HCT116 (cell line): Measurements from ENCODE around the gene SHKBP1. TPM values are rescaled to one million over a fixed set of nuclear protein-coding genes. Genes with fewer than 3 reads are reported as not detected.

ENCODE experiments used
- ATAC-seq: fragments of 200-7000 bp; cut with Tn5 transposase; 2 replicates; pipeline ENCODE4 v1.9.1; 2020; ENCODE audit warnings: mild to moderate bottlenecking, moderate library complexity
- Bru-seq: library from RNA; stranded (reverse); fragments of 400-500 nt; gene quantifications from one replicate; lab custom pipeline; 2021; lab: Mats Ljungman, UMichigan
- BruChase-seq, 2 experiments: library from RNA; stranded (reverse); fragments of 400-500 nt; gene quantifications; one replicate each; lab custom pipeline; 2021; lab: Mats Ljungman, UMichigan
- BruUV-seq: library from RNA; stranded (reverse); fragments of 400-500 nt; replicated peaks from 2 replicates; lab custom pipeline; 2021; lab: Mats Ljungman, UMichigan
- CTCF ChIA-PET: fragments of 300-600 bp; sonication (Branson Sonifier 250); formaldehyde crosslinking; loops from one replicate; lab custom pipeline; 2021; ENCODE audit warnings: antibody characterized with exemption; lab: Charles Lee
- POLR2A ChIA-PET: fragments of 300-600, 350-600 bp; sonication (Branson Sonifier 250); formaldehyde crosslinking; loops from one replicate; lab custom pipeline; 2021; ENCODE audit warnings: antibody characterized with exemption; lab: Charles Lee
- RAD21 ChIA-PET, 2 experiments: fragments of 300-600 bp; sonication (Branson Sonifier 250); formaldehyde crosslinking; loops; one replicate each; lab custom pipeline; 2023; ENCODE audit warnings: low total read pairs in 2 of 2; ENCODE audit not compliant: uncharacterized antibody in 2 of 2, unreplicated experiment in 2 of 2, low non-redundant PET in 1 of 2; lab: Charles Lee
- DNase-seq: peaks from one replicate; pipeline ENCODE4 v3.0.0-alpha.2; 2010; ENCODE audit warnings: low read depth, low spot score
- H2AFZ ChIP-seq: fragments of 200-600 bp; shearing (Covaris generic), sonication (generic); 2 replicates; pipeline ENCODE4 v1.6.1; 2017; ENCODE audit warnings: low read depth, mixed run types, mixed read lengths, antibody characterized with exemption, low read length; ENCODE audit not compliant: poor library complexity, severe bottlenecking
- H3K27ac ChIP-seq: 2 replicates; pipeline ENCODE4 v1.5.1; 2012; ENCODE audit warnings: low read depth, low read length
- H3K27me3 ChIP-seq: fragments of 200-600 bp; sonication (generic); 2 replicates; pipeline ENCODE4 v1.6.1; 2016; ENCODE audit warnings: mixed run types, low read length, mixed read lengths; ENCODE audit not compliant: insufficient read depth
- H3K36me3 ChIP-seq, 2 experiments: fragments of 200-500 bp in 1 of 2; fragments of 200-600 bp in 1 of 2; sonication (Bioruptor generic) in 1 of 2; sonication (generic) in 1 of 2; 2 replicates each; pipeline versions ENCODE4 v1.5.1 to v1.6.1; 2014 to 2016; ENCODE audit warnings: low read length in 2 of 2, inconsistent platforms in 1 of 2, mixed read lengths in 1 of 2, mixed run types in 1 of 2; ENCODE audit not compliant: insufficient read depth in 2 of 2, control insufficient read depth in 1 of 2
- H3K4me1 ChIP-seq, 2 experiments: fragments of 200-600 bp in 1 of 2; sonication (generic) in 1 of 2; 2 replicates each; pipeline versions ENCODE4 v1.5.1 to v1.6.1; 2012 to 2017; ENCODE audit warnings: low read length in 2 of 2, inconsistent platforms in 1 of 2, mild to moderate bottlenecking in 1 of 2, mixed read lengths in 1 of 2, mixed run types in 1 of 2, moderate library complexity in 1 of 2; ENCODE audit not compliant: insufficient read depth in 2 of 2, control insufficient read depth in 1 of 2
- H3K4me2 ChIP-seq: fragments of 200-600 bp; sonication (generic); 2 replicates; pipeline ENCODE4 v1.6.1; 2017; ENCODE audit warnings: mixed run types, low read length, mixed read lengths
- H3K4me3 ChIP-seq, 2 experiments: fragments of 200-600 bp in 1 of 2; sonication (generic) in 1 of 2; replicated peaks in 1 of 2; 2 replicates each; pipeline ENCODE4 v1.5.1; 2011 to 2016; ENCODE audit warnings: low read length in 2 of 2, control low read depth in 1 of 2, low read depth in 1 of 2, mild to moderate bottlenecking in 1 of 2, mixed read lengths in 1 of 2, mixed run types in 1 of 2
- H3K79me2 ChIP-seq: fragments of 200-600 bp; sonication (generic); 2 replicates; pipeline ENCODE4 v1.6.1; 2017; ENCODE audit warnings: mild to moderate bottlenecking, mixed run types, low read length, moderate library complexity, mixed read lengths; ENCODE audit not compliant: insufficient read depth
- H3K9ac ChIP-seq: fragments of 200-600 bp; sonication (generic); 2 replicates; pipeline ENCODE4 v1.6.1; 2016; ENCODE audit warnings: low read length, mixed read lengths
- H3K9me2 ChIP-seq: fragments of 200-600 bp; sonication (generic), shearing (Covaris generic); 2 replicates; pipeline ENCODE4 v1.6.1; 2017; ENCODE audit warnings: mixed run types, mild to moderate bottlenecking, moderate library complexity; ENCODE audit not compliant: insufficient read depth
- H3K9me3 ChIP-seq, 2 experiments: fragments of 200-500 bp in 1 of 2; fragments of 200-600 bp in 1 of 2; sonication (Bioruptor generic) in 1 of 2; sonication (generic) in 1 of 2; 2 replicates each; pipeline ENCODE4 v1.6.1; 2014 to 2017; ENCODE audit warnings: low read length in 2 of 2, mixed read lengths in 2 of 2, inconsistent platforms in 1 of 2, low read depth in 1 of 2, mild to moderate bottlenecking in 1 of 2, mixed run types in 1 of 2, moderate library complexity in 1 of 2; ENCODE audit not compliant: control insufficient read depth in 1 of 2, insufficient read depth in 1 of 2
- H4K20me1 ChIP-seq: fragments of 200-600 bp; sonication (generic), shearing (Covaris generic); 2 replicates; pipeline ENCODE4 v1.6.1; 2017; ENCODE audit warnings: mixed run types, mild to moderate bottlenecking, moderate library complexity; ENCODE audit not compliant: insufficient read depth
- EGR1 ChIP-seq: IDR thresholded peaks from 2 replicates; pipeline ENCODE4 v1.6.1; 2012; ENCODE audit warnings: low read depth
- EZH2phosphoT487 ChIP-seq: fragments of 200-600 bp; IDR thresholded peaks from 2 replicates; pipeline ENCODE4 v1.6.1; 2018; ENCODE audit warnings: antibody characterized with exemption, borderline replicate concordance
- SP1 ChIP-seq: IDR thresholded peaks from 2 replicates; pipeline ENCODE4 v1.6.1; 2012; ENCODE audit warnings: low read depth
- SRF ChIP-seq: IDR thresholded peaks from 2 replicates; pipeline ENCODE4 v1.6.1; 2012; ENCODE audit warnings: low read depth
- ZFX ChIP-seq: fragments of 450-650 bp; IDR thresholded peaks from 2 replicates; pipeline ENCODE4 v1.6.1; 2017
- ZNF274 ChIP-seq: fragments of 200-500 bp; sonication (Bioruptor generic); IDR thresholded peaks from 2 replicates; pipeline ENCODE4 v1.6.1; 2014; ENCODE audit warnings: mild to moderate bottlenecking, low read depth, low read length, inconsistent platforms
- intact Hi-C: fragments of 100-400 bp; cut with micrococcal nuclease; formaldehyde crosslinking; loops from 2 replicates; pipeline ENCODE4 v1.10.0; 2022
- long read RNA-seq: library from polyadenylated mRNA; unstranded; transcript quantifications from one replicate; pipeline ENCODE4 v2.0.0, GENCODE V29; 2021; ENCODE audit not compliant: unreplicated experiment
- polyA plus RNA-seq: library from polyadenylated mRNA; unstranded; fragments of >200 nt; gene quantifications from 2 replicates; pipeline ENCODE4 v1.2.1, GENCODE V29; 2012; ENCODE audit warnings: missing spikeins
- total RNA-seq: library from RNA; stranded (reverse); gene quantifications from one replicate; pipeline ENCODE4 v1.2.1, GENCODE V29; 2021; ENCODE audit not compliant: unreplicated experiment
- TF ChIP-seq, protein P1 (sequence below): IDR thresholded peaks from 2 replicates; pipeline ENCODE4 v1.6.1; 2011; ENCODE audit warnings: mild to moderate bottlenecking, low read length, moderate library complexity; ENCODE audit not compliant: insufficient replicate concordance; ENCODE audit errors: extremely low read depth
- TF ChIP-seq, protein P2 (sequence below): IDR thresholded peaks from 2 replicates; pipeline ENCODE4 v1.6.1; 2012

SHKBP1 gene, protein sequence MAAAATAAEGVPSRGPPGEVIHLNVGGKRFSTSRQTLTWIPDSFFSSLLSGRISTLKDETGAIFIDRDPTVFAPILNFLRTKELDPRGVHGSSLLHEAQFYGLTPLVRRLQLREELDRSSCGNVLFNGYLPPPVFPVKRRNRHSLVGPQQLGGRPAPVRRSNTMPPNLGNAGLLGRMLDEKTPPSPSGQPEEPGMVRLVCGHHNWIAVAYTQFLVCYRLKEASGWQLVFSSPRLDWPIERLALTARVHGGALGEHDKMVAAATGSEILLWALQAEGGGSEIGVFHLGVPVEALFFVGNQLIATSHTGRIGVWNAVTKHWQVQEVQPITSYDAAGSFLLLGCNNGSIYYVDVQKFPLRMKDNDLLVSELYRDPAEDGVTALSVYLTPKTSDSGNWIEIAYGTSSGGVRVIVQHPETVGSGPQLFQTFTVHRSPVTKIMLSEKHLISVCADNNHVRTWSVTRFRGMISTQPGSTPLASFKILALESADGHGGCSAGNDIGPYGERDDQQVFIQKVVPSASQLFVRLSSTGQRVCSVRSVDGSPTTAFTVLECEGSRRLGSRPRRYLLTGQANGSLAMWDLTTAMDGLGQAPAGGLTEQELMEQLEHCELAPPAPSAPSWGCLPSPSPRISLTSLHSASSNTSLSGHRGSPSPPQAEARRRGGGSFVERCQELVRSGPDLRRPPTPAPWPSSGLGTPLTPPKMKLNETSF
- 97.4 TPM for total RNA-seq
- 95.7 and 104 TPM in 2 replicates for polyA plus RNA-seq
- percentile 61 among the genes with signal in this experiment for Bru-seq, nascent RNA
- BruChase-seq, experiment 1, labeled RNA remaining after a 6-hour chase, result percentile 79 among the genes with signal in this experiment
- BruChase-seq, experiment 2, labeled RNA remaining after a 2-hour chase, result percentile 72 among the genes with signal in this experiment
- long read RNA-seq, transcript SHKBP1-201 (18 exons, 2,363 nt), result major isoform, 177 of 255 reads
- long read RNA-seq, partial matches to known transcripts, result 31 of 255 reads
- long read RNA-seq, other reads (novel, unspliced or antisense), result 41 of 255 reads

DNA sequence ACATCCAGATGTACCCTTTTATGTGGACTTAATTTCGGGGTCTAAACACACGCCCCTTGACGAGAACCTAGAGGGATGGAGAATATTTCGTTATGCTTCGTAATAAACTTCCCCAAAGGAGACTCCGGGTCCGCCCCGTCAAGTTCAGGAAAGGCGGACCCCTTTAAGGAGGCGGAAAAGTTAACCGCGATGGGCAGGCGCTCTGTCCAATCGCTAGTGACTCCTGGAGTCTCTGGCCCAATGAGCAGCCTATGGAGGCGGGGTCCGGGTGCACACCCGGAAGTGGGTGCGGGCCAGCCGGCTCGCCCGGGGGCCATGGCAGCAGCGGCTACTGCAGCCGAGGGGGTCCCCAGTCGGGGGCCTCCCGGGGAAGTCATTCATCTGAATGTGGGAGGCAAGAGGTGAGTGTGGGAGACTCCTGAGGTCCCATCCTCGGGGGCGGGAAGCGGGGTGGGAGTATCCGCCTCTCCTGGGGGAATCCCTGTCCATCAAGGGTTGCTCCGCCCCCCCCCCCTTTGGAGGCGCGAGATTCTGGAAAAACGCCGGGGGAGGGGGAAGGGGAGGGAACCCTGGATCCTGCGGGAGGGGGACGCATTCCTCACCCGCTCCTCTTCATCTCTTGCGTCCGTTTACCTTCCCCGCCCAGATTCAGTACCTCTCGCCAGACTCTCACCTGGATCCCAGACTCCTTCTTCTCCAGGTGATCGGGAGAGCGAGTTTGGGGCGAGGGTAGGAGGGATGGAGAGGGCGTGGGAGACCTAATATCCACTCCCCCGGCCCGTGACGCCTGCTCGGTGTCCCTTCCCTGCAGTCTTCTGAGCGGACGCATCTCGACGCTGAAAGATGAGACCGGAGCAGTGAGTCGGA lies at the start of gene SHKBP1:
Gene SHKBP1, plus strand, starts transcription at position 289 of the 867 bp plus-strand sequence. Its CDS starts 27 bp downstream, at position 316.
- H3K9me3 ChIP-seq, result no peaks in the 10 kb centered on the region
- H2AFZ ChIP-seq, result peak within 1 kb of the TSS; percentile 83
- H3K4me3 ChIP-seq, result peak within 1 kb of the TSS; percentile 79 to 95
- ChIA-PET POLR2A (no interaction called here), CTCF (no interaction called here), RAD21 (no interaction called here)
- peaks cover 8 to 13% of the 10 kb centered on the region in 2 experiments; a peak in 3 of 4 replicates for H3K36me3 ChIP-seq
- peaks cover 14% of the 10 kb centered on the region; the same call in 1 of the 2 replicates for H3K79me2 ChIP-seq
- H3K27ac ChIP-seq, result peak within 1 kb of the TSS; percentile 67
- peaks cover 10 to 22% of the 10 kb centered on the region in 2 experiments for H3K4me1 ChIP-seq
- no peak for TF ChIP-seq ZNF274
- TF ChIP-seq, protein P1, sequence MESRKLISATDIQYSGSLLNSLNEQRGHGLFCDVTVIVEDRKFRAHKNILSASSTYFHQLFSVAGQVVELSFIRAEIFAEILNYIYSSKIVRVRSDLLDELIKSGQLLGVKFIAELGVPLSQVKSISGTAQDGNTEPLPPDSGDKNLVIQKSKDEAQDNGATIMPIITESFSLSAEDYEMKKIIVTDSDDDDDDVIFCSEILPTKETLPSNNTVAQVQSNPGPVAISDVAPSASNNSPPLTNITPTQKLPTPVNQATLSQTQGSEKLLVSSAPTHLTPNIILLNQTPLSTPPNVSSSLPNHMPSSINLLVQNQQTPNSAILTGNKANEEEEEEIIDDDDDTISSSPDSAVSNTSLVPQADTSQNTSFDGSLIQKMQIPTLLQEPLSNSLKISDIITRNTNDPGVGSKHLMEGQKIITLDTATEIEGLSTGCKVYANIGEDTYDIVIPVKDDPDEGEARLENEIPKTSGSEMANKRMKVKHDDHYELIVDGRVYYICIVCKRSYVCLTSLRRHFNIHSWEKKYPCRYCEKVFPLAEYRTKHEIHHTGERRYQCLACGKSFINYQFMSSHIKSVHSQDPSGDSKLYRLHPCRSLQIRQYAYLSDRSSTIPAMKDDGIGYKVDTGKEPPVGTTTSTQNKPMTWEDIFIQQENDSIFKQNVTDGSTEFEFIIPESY, result peak; percentile 27
- TF ChIP-seq, protein P2, sequence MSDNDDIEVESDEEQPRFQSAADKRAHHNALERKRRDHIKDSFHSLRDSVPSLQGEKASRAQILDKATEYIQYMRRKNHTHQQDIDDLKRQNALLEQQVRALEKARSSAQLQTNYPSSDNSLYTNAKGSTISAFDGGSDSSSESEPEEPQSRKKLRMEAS, result peak; percentile 31; the same call in 1 of the 2 replicates
- TF ChIP-seq ZFX, result no peak
- no peak for TF ChIP-seq EZH2phosphoT487
- TF ChIP-seq SRF, result no peak
- TF ChIP-seq SP1, result peak; percentile 99
- peak; percentile 38; the same call in 1 of the 2 replicates for TF ChIP-seq EGR1
- H3K9ac ChIP-seq, result peak within 1 kb of the TSS; percentile 85
- H3K27me3 ChIP-seq, result no peaks in the 10 kb centered on the region
- H4K20me1 ChIP-seq, result no peaks in the 10 kb centered on the region
- DNase-seq, result peak; percentile 93
- ATAC-seq, result peak; percentile 96
- H3K9me2 ChIP-seq, result no peaks in the 10 kb centered on the region
- intact Hi-C loops, result no loop called here
- BruUV-seq, result no TSS peak
- peak within 1 kb of the TSS; percentile 100 for H3K4me2 ChIP-seq
